ENCODE data around the gene EMP2.

DNA sequence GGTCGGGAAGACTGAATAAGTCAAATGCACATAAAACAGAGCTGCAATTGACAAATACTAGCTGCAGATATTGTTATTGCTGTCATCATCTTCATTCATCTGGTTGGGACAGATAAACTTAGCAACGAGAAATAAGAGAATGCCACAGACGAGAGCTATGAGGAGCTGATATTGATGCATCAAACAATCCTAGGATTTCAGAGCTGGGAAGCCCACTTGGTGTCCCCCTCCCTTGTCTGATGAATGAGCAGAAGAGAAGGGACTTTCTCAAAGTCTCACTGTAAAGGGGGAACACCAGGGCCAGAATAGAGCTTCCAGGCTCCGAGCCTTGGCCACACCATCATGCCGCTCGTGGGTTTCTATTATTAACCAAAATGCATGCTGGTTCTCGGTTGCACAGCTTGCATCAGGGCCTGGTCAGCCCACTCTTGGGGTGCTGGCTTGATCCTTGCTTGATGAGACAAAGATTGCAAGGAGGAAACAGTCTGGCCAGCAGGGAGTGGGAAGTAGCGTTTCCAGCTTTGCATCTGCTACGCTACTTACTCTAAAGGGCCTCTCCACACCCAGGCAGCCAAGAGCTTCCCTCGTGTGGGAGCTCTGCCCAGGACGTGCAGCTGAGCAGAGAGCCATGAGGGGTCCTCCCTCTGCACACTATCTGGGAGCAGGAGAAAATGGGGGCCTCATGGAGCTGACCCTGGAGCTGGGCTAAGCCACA is 28.4 kb upstream of the EMP2 start:
- TF ChIP-seq, protein P1, sequence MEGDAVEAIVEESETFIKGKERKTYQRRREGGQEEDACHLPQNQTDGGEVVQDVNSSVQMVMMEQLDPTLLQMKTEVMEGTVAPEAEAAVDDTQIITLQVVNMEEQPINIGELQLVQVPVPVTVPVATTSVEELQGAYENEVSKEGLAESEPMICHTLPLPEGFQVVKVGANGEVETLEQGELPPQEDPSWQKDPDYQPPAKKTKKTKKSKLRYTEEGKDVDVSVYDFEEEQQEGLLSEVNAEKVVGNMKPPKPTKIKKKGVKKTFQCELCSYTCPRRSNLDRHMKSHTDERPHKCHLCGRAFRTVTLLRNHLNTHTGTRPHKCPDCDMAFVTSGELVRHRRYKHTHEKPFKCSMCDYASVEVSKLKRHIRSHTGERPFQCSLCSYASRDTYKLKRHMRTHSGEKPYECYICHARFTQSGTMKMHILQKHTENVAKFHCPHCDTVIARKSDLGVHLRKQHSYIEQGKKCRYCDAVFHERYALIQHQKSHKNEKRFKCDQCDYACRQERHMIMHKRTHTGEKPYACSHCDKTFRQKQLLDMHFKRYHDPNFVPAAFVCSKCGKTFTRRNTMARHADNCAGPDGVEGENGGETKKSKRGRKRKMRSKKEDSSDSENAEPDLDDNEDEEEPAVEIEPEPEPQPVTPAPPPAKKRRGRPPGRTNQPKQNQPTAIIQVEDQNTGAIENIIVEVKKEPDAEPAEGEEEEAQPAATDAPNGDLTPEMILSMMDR (IDR thresholded peaks at IDR 0.05 in 8 of 11, conservative IDR thresholded peaks at IDR 0.05 in 3 of 11) = no peak
- no peak for TF ChIP-seq POLR2A (IDR thresholded peaks at IDR 0.05)

Data from spleen (tissue), 7 donors.